Measurements from ENCODE around the gene EVA1C.
"Not testable (repeated sequence)": the region's sequence is repeated elsewhere in the genome, so short reads cannot be mapped to it uniquely, and the experiment has no call there.

The EVA1C gene

GRCh38 chr21:32537569-32537881 is 125.0 kb downstream of the EVA1C start:
- FAIRE-seq (no peak), DNase-seq (ENCODE audit: insufficient read length, low spot score) (no peak)
- TF ChIP-seq PAX5 (IDR thresholded peaks at IDR 0.05; ENCODE audit: insufficient read depth, low read length, severe bottlenecking) (no peak), POU2F2 (IDR thresholded peaks at IDR 0.05; ENCODE audit: low read depth, low read length) (no peak), POLR2AphosphoS5 (IDR thresholded peaks at IDR 0.05; ENCODE audit: low read depth, low read length) (no peak), POLR2A (IDR thresholded peaks at IDR 0.05; ENCODE audit: low read depth, low read length) (no peak), SPI1 (IDR thresholded peaks at IDR 0.05; ENCODE audit: low read depth, low read length) (no peak), TAF1 (IDR thresholded peaks at IDR 0.05; ENCODE audit: low read depth, low read length) (no peak)

DNA sequence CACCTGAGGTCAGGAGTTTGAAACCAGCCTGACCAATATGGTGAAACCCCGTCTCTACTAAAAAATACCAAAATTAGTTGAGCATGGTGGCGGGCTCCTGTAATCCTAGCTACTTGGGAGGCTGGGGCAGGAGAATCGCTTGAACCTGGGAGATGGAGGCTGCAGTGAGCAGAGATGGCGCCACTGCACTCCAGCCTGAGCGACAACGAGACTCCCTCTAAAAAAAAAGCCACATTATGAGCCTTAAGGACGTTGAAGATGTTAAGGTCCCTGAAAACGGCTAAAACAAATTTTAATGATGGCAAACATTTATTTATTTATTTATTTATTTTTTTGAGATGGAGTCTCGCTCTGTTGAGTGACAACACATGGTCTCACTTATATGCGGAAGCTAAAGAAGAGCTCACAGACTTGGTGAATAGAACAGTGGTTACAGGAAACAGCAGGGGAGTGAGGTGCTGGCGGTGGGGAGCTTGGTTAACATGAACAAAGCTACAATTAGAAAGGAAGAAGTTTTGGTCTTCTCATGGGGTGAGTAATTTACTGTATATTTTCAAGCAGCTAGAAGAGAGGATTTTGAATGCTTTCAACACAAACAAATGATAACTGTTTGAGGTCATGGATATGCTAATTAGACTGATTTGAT is 125.8 kb downstream of the EVA1C start:
- no peak for DNase-seq (ENCODE audit: insufficient read length, low spot score)
- FAIRE-seq = no peak
- TF ChIP-seq PAX5 (IDR thresholded peaks at IDR 0.05; ENCODE audit: insufficient read depth, low read length, severe bottlenecking) (no peak), POU2F2 (IDR thresholded peaks at IDR 0.05; ENCODE audit: low read depth, low read length) (no peak), TAF1 (IDR thresholded peaks at IDR 0.05; ENCODE audit: low read depth, low read length) (no peak), SPI1 (IDR thresholded peaks at IDR 0.05; ENCODE audit: low read depth, low read length) (no peak), POLR2AphosphoS5 (IDR thresholded peaks at IDR 0.05; ENCODE audit: low read depth, low read length) (no peak), POLR2A (IDR thresholded peaks at IDR 0.05; ENCODE audit: low read depth, low read length) (no peak)

DNA sequence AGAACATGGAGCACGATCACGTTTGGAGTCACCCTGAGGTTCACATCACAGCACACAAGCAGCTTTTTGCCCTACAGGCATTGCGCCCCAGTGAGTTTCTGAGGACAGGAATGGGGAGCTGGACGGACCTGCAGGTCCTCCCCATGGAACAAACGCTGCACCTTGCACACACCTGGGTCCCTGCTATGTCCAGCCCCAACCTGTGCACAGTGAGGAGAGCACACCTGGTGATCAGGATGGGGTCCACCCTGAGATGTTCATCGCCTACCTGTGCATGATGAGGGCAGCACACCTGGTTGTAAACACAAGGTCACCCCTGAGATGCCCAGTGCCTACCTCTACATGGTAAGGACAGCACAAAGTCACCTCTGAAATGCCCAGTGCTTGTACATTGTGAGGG is 126.9 kb downstream of the EVA1C start:
- DNase-seq (ENCODE audit: insufficient read length, low spot score) = no peak
- FAIRE-seq = no peak
- TF ChIP-seq POLR2AphosphoS5 (IDR thresholded peaks at IDR 0.05; ENCODE audit: low read depth, low read length) (no peak), PAX5 (IDR thresholded peaks at IDR 0.05; ENCODE audit: insufficient read depth, low read length, severe bottlenecking) (no peak), TAF1 (IDR thresholded peaks at IDR 0.05; ENCODE audit: low read depth, low read length) (no peak), POLR2A (IDR thresholded peaks at IDR 0.05; ENCODE audit: low read depth, low read length) (no peak), POU2F2 (IDR thresholded peaks at IDR 0.05; ENCODE audit: low read depth, low read length) (no peak), SPI1 (IDR thresholded peaks at IDR 0.05; ENCODE audit: low read depth, low read length) (no peak)

DNA sequence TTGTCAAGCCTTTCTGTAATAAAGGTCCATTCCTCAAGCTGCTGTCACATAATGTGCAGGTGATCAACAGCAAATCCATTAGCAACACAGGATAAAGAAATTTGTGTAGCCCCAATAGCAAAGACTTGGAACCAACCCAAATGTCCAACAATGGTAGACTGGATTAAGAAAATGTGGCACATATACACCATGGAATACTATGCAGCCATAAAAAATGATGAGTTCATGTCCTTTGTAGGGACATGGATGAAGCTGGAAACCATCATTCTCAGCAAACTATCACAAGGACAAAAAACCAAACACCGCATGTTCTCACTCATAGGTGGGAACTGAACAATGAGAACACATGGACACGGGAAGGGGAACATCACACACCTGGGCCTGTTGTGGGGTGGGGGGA is 130.6 kb downstream of the EVA1C start:
- not testable (repeated sequence) for DNase-seq (ENCODE audit: insufficient read length, low spot score); FAIRE-seq

DNA sequence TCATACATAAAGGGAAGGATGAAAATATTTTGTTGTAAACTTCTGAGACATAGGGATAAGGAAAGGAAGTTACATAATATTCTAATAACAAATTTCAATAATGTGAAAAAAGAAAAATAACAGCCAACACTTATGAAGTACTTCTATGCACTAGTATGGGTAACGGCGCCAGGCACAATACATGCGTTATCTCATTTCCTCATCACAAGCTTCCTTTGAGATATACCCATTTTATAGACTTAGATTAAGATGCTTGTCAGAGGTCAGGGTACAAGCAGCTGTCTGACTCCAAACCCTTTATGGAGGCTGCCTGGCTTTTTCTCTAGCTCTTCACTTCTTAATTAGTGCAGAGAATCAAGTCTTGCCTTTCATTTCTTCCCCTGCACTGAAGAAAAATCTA is 131.5 kb downstream of the EVA1C start:
- DNase-seq (ENCODE audit: insufficient read length, low spot score) = no peak
- FAIRE-seq = no peak
- TF ChIP-seq SPI1 (IDR thresholded peaks at IDR 0.05; ENCODE audit: low read depth, low read length) (no peak), TAF1 (IDR thresholded peaks at IDR 0.05; ENCODE audit: low read depth, low read length) (no peak), POU2F2 (IDR thresholded peaks at IDR 0.05; ENCODE audit: low read depth, low read length) (no peak), POLR2AphosphoS5 (IDR thresholded peaks at IDR 0.05; ENCODE audit: low read depth, low read length) (no peak), POLR2A (IDR thresholded peaks at IDR 0.05; ENCODE audit: low read depth, low read length) (no peak), PAX5 (IDR thresholded peaks at IDR 0.05; ENCODE audit: insufficient read depth, low read length, severe bottlenecking) (no peak)

GRCh38 chr21:32544697-32545096 is 132.2 kb downstream of the EVA1C start:
- DNase-seq (ENCODE audit: insufficient read length, low spot score) (no peak), FAIRE-seq (no peak)
- TF ChIP-seq TAF1 (IDR thresholded peaks at IDR 0.05; ENCODE audit: low read depth, low read length) (no peak), POLR2AphosphoS5 (IDR thresholded peaks at IDR 0.05; ENCODE audit: low read depth, low read length) (no peak), POU2F2 (IDR thresholded peaks at IDR 0.05; ENCODE audit: low read depth, low read length) (no peak), POLR2A (IDR thresholded peaks at IDR 0.05; ENCODE audit: low read depth, low read length) (no peak), PAX5 (IDR thresholded peaks at IDR 0.05; ENCODE audit: insufficient read depth, low read length, severe bottlenecking) (no peak)

- FAIRE-seq = no peak
- TF ChIP-seq PAX5 (IDR thresholded peaks at IDR 0.05; ENCODE audit: insufficient read depth, low read length, severe bottlenecking) (no peak), SPI1 (IDR thresholded peaks at IDR 0.05; ENCODE audit: low read depth, low read length) (no peak), POLR2AphosphoS5 (IDR thresholded peaks at IDR 0.05; ENCODE audit: low read depth, low read length) (no peak), TAF1 (IDR thresholded peaks at IDR 0.05; ENCODE audit: low read depth, low read length) (no peak)
- no peak for DNase-seq (ENCODE audit: insufficient read length, low spot score)
Observed at GRCh38 chr21:32545948-32546441, 133.5 kb downstream of the EVA1C start.

- FAIRE-seq = no peak
- no peak for DNase-seq (ENCODE audit: insufficient read length, low spot score)
- TF ChIP-seq POU2F2 (IDR thresholded peaks at IDR 0.05; ENCODE audit: low read depth, low read length) = no peak
- no peak for TF ChIP-seq PAX5 (IDR thresholded peaks at IDR 0.05; ENCODE audit: insufficient read depth, low read length, severe bottlenecking)
- no peak for TF ChIP-seq SPI1 (IDR thresholded peaks at IDR 0.05; ENCODE audit: low read depth, low read length)
- no peak for TF ChIP-seq POLR2AphosphoS5 (IDR thresholded peaks at IDR 0.05; ENCODE audit: low read depth, low read length)
- TF ChIP-seq POLR2A (IDR thresholded peaks at IDR 0.05; ENCODE audit: low read depth, low read length) = no peak
- no peak for TF ChIP-seq TAF1 (IDR thresholded peaks at IDR 0.05; ENCODE audit: low read depth, low read length)
Observed at GRCh38 chr21:32547018-32547417, 134.5 kb downstream of the EVA1C start.

DNA sequence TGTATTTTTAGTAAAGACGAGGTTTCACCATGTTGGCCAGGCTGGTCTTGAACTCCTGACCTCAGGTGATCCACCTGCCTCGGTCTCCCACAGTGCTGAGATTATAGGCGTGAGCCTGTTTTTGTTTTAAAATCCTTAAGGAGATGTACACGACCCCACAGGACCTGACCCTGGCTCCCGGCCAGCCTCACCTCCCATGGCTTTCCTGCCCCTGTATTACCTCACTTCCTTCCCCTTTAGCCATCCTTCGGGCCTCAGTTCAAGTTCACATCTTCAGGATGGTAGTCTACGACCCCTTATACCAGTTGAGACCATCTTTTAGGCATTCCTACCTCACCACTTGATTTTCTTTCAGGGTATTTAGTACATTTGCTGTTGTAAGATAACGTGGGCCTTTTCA is 136.5 kb downstream of the EVA1C start:
- FAIRE-seq (no peak), DNase-seq (ENCODE audit: insufficient read length, low spot score) (no peak)
- TF ChIP-seq TAF1 (IDR thresholded peaks at IDR 0.05; ENCODE audit: low read depth, low read length) = no peak
- no peak for TF ChIP-seq POU2F2 (IDR thresholded peaks at IDR 0.05; ENCODE audit: low read depth, low read length)

GRCh38 chr21:32549440-32549839 is 136.9 kb downstream of the EVA1C start:
- DNase-seq (ENCODE audit: insufficient read length, low spot score) = no peak
- FAIRE-seq = no peak
- no peak for TF ChIP-seq TAF1 (IDR thresholded peaks at IDR 0.05; ENCODE audit: low read depth, low read length)
- no peak for TF ChIP-seq POU2F2 (IDR thresholded peaks at IDR 0.05; ENCODE audit: low read depth, low read length)

- no peak for TF ChIP-seq POU2F2 (IDR thresholded peaks at IDR 0.05; ENCODE audit: low read depth, low read length)
- no peak for FAIRE-seq
- no peak for DNase-seq (ENCODE audit: insufficient read length, low spot score)
Observed at GRCh38 chr21:32549886-32550285, 137.4 kb downstream of the EVA1C start.
